Astrocyte of the cerebellum (primary cell): ENCODE data around the gene GRK5.

Experiments
- DNase-seq: peaks from one replicate; pipeline ENCODE4 v3.0.0-alpha.2; 2011; ENCODE audit warnings: low read depth
- H3K4me3 ChIP-seq: 2 replicates; pipeline ENCODE4 v1.5.1; 2011; ENCODE audit warnings: mild to moderate bottlenecking, low read depth, low read length, moderate library complexity
- CTCF ChIP-seq: IDR thresholded peaks from 2 replicates; pipeline ENCODE4 v1.5.1; 2012; ENCODE audit warnings: low read length, low read depth, moderate library complexity, mild to moderate bottlenecking; ENCODE audit errors: missing control alignments
- in situ Hi-C: cut with HindIII; loops from 2 replicates; pipeline ENCODE4 v1.10.0; 2017; ENCODE audit warnings: low sequenced_read_pairs

Gene GRK5

GRCh38 chr10:119442758-119443060, 235.3 kb downstream of the GRK5 start:
- no peak overlapping the region for H3K4me3 ChIP-seq
- no peak for TF ChIP-seq CTCF
- in situ Hi-C loops, result no loop called here
- no peak for DNase-seq

GRCh38 chr10:119443441-119443840, 236.1 kb downstream of the GRK5 start:
- H3K4me3 ChIP-seq, result no peak overlapping the region
- no peak for DNase-seq
- TF ChIP-seq CTCF, result no peak
- in situ Hi-C loops, result no loop called here

- no peak overlapping the region for H3K4me3 ChIP-seq
- no peak for TF ChIP-seq CTCF
- no peak for DNase-seq
- in situ Hi-C loops, result no loop called here
These were observed 236.7 kb downstream of the GRK5 start for GRCh38 chr10:119443970-119444660.

- no peak for TF ChIP-seq CTCF
- no peak overlapping the region for H3K4me3 ChIP-seq
- DNase-seq, result no peak
- in situ Hi-C loops, result no loop called here
These were observed 237.5 kb downstream of the GRK5 start for GRCh38 chr10:119444866-119445265.

- in situ Hi-C loops, result no loop called here
- H3K4me3 ChIP-seq, result no peak overlapping the region
- DNase-seq, result peak; percentile 49
- TF ChIP-seq CTCF, result peak; percentile 94
These were observed 238.1 kb downstream of the GRK5 start for GRCh38 chr10:119445311-119445934.

- DNase-seq, result no peak
- no peak overlapping the region for H3K4me3 ChIP-seq
- no peak for TF ChIP-seq CTCF
- in situ Hi-C loops, result no loop called here
These were observed 238.6 kb downstream of the GRK5 start for GRCh38 chr10:119445935-119446317.
